NCI-H748 (cell line): Measurements from ENCODE around the gene UROC1.

Experiments
- DNase-seq: peaks from one replicate; lab custom pipeline; 2025; ENCODE audit not compliant: unreplicated experiment; lab: John Stamatoyannopoulos, UW

The UROC1 gene

GRCh38 chr3:126445506-126445905 lies 72.1 kb downstream of the UROC1 start:
- no peak for DNase-seq

- no peak for DNase-seq
Measured at GRCh38 chr3:126442856-126443242, 74.7 kb downstream of the UROC1 start.

GRCh38 chr3:126442094-126442855 lies 75.3 kb downstream of the UROC1 start:
- DNase-seq: no peak

DNA sequence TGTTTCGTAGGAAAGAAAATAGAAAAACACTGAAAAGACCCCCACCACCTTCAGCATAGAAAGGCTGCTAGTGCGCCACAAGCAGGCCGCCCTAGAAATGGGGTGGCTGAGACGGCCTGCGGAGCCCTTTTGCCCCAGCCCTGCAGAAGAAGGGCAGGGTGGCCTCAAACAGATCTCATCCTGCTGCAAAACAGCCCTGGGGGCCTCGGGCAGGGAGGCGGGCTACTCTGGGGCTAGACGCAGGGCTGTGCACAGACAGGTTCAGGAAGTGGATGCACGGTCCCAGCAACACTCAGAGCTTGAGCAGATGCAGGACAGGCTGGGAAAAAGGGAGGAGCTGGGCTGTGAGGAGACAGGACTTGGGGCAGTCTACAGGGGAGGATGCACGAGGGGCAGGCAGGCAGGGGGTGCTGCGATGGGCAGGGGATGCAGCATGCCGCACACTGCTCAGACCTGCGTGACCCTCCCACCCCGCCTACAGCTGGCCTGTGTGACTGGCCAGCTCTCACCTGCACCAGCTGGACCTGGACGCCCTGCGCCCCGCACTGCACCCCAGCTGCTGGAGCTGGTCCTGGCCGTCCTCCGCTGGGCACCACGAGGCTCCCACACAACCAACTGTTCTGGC lies 76.2 kb downstream of the UROC1 start:
- no peak for DNase-seq

DNA sequence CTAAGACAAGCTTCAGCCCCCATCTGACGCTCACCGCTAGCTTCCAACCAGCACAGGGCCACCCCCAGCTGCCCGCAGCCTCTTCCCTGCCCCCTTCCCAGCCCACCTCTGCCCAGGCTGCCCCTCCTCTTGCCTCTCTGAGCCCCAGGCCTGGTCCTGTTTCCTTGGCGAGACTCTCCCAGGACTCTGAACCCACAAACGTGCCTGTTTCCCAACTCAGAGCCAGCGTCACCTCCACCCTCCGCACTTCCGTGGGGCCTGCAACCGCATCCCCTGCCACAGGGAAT lies 76.9 kb downstream of the UROC1 start:
- DNase-seq: no peak

DNA sequence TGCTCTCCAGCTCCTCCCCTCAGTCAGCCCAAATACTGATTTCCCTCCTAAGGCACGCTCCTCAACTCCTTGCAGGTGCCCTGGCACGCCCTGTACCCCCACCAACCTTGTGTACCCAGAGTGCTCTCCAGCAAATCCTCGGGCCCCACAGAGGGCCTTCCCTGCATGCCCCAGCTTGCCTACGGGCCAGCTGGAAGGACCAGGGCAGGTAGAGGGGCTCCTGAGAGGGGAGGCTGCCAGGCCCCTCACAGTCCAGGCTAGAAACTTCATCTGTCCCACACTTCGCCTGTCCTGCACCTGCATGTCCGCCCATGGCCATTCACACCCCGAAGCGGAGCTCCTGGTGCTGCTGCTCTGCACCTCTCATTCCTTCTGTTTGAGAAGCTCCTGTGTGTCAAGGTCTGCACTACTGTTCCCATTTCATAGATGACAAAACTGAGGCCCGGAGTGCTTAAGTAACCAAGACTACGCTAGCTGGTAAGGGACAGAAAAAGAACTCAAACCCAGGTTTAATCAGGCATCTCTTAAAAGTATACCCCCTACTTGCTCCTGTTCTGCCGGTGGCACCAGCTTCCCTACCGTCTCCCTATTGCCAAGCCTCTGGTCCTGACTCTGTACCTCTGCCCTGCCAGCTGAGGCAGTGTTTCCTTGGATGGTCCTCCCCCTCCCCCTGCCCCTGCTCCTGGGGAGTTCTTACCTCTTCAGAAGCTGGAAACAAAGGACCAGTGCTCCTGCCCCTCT lies 77.4 kb downstream of the UROC1 start:
- DNase-seq: no peak

- no peak for DNase-seq
Measured at GRCh38 chr3:126439346-126439967, 78.1 kb downstream of the UROC1 start.

- DNase-seq: no peak
Measured at GRCh38 chr3:126438746-126439145, 78.8 kb downstream of the UROC1 start.

DNA sequence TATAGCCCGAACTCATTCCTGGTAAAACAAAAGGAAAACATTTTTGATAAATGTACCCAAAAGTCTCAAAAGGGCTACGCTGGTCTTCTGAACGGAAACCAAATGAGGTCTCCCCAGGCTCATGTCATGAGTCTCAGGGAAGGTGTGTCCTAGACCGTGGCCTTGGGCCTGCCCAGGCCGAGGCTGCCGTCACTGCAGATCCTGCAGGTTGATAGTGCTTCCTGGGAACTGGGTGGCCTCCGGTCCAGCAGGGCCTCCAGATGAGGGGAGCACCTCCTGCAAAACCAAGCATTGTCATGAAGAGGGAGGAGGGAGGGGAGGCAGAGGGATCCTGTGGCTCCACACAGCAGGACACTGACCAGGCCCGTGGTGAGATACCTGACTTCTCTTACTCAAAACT lies 79.4 kb downstream of the UROC1 start:
- no peak for DNase-seq

- no peak for DNase-seq
Measured at GRCh38 chr3:126436826-126437717, 80.5 kb downstream of the UROC1 start.

GRCh38 chr3:126435456-126436315 lies 81.9 kb downstream of the UROC1 start:
- DNase-seq: no peak

GRCh38 chr3:126434931-126435411 lies 82.6 kb downstream of the UROC1 start:
- no peak for DNase-seq

DNA sequence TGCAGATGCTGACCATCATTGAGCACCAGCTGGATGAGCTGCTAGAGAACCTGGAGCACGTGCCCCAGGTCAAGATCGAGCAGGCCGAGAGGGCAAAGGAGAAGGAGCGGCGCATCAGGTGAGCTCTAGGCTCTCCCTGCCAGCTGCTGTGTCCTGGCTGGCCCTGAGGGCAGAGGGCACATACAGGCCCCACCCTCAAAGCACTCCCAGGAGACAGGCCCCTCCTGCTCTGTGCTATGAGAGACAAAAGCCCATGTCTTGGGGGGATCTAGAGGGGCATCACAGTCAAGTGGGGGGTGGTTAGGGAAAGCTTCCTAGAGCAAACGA lies 83.3 kb downstream of the UROC1 start:
- no peak for DNase-seq

DNA sequence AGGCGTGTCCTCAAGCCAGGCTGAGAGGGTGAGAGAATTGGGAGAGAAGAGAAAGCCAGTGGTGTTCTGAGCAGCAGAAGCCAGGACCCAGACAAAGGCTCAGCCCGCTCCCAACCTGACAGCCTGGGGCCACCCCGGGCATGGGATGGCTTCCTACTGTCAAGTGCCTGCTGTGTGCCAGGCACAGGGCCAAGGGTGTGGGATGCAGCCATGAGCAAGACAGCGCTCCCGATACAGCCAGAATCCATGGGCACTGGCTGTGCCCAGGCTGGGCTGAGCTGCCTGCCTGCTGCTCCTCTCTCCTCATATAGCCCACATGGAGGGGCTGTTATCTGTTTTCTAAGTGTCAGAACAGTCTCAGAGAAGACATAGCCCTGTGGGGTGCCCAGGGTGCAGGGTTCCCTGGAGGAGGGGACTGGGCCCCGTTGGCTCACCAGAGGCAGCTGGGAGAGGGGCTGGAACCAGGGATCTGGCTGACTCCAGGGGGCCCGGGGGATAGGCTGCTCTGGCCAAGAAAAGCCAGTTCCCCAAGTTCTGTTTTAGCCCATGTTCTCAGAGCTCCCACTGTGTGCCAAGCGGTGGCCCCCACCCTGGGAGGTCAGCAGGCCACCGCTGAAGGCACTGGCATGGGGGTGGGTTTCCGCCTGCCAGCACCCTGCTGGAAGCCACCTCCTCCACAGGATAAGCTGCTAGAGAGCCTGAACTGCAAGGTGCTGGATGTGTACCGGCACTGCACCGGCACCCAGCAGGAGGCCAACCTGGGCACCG lies 83.9 kb downstream of the UROC1 start:
- DNase-seq: no peak

GRCh38 chr3:126433105-126433430 lies 84.5 kb downstream of the UROC1 start:
- DNase-seq: no peak

GRCh38 chr3:126432361-126433104 lies 85.0 kb downstream of the UROC1 start:
- no peak for DNase-seq
